Thyroid gland (tissue), 4 donors: ENCODE measurements around the gene CMSS1. TPM values are rescaled to one million over a fixed set of nuclear protein-coding genes. Genes with fewer than 3 reads are reported as not detected.

Source experiments
- DNase-seq, 2 donors: peaks; one replicate each; pipeline ENCODE4 v3.0.0-alpha.2; 2019
- H3K27ac ChIP-seq, 3 donors: fragments of 200-600 bp; sonication (generic); 1 replicate in 2 of 3; 2 replicates in 1 of 3; pipeline ENCODE4 v1.5.1; 2016 to 2019; ENCODE audit warnings: mild to moderate bottlenecking in 1 of 3, moderate library complexity in 1 of 3
- H3K27me3 ChIP-seq: fragments of 200-600 bp; sonication (generic); one replicate; pipeline ENCODE4 v1.5.1; 2019
- H3K36me3 ChIP-seq, 2 donors: fragments of 200-600 bp; sonication (generic); one replicate each; pipeline ENCODE4 v1.5.1; 2016 to 2019
- H3K4me1 ChIP-seq, 2 donors: fragments of 200-600 bp; sonication (generic); one replicate each; pipeline ENCODE4 v1.5.1; 2017 to 2019
- H3K4me3 ChIP-seq, 3 donors: fragments of 200-600 bp; sonication (generic); replicated peaks in 1 of 3; 1 replicate in 2 of 3; 2 replicates in 1 of 3; pipeline ENCODE4 v1.5.1; 2016; ENCODE audit warnings: mild to moderate bottlenecking in 1 of 3
- H3K9me3 ChIP-seq: fragments of 200-600 bp; sonication (generic); one replicate; pipeline ENCODE4 v1.5.1; 2017
- POLR2A ChIP-seq, 2 donors: fragments of 450-650 bp; IDR thresholded peaks; one replicate each; pipeline ENCODE4 v1.6.1; 2017; ENCODE audit warnings: antibody characterized with exemption in 2 of 2, mild to moderate bottlenecking in 2 of 2, moderate library complexity in 1 of 2
- WGBS, 2 donors: methylation state at CpG; one replicate each; pipeline ENCODE4 v1.1.5; 2017; 5-methylcytosine and 5-hydroxymethylcytosine counted together
- intact Hi-C: fragments of 100-400 bp; cut with DNase I; formaldehyde crosslinking; loops from one replicate; pipeline ENCODE4 v1.15.1; 2023
- total RNA-seq, 4 donors: library from RNA; depleted of rRNA; stranded (reverse); fragments of >200 nt; gene quantifications; one replicate each; pipeline ENCODE4 v1.2.3, GENCODE V29; 2016
- TF ChIP-seq, protein P1 (sequence below), 6 experiments: fragments of 200-600 bp in 3 of 6; fragments of 450-650 bp in 3 of 6; sonication (generic) in 3 of 6; IDR thresholded peaks; one replicate each; pipeline ENCODE4 v1.5.1; 2016 to 2019; ENCODE audit warnings: antibody characterized with exemption in 6 of 6, mild to moderate bottlenecking in 2 of 6, inconsistent platforms in 1 of 6, moderate library complexity in 1 of 6

Gene CMSS1
- total RNA-seq, 4 donors from 2014 or later = 7.7 to 15.0 (median 12.9) TPM

- DNase-seq = no peak
- H3K27me3 ChIP-seq = no peaks in the 10 kb centered on the region
- WGBS, 2 donors = 82 to 85% methylated on average over 8 of the region's 8 CpGs
- intact Hi-C loops = no loop called here
- H3K36me3 ChIP-seq = no peaks in the 10 kb centered on the region
- peak overlapping the region in 2 of 3 donors; percentile 38 to 40 for H3K27ac ChIP-seq
- peaks cover 0 to 8% of the 10 kb centered on the region in 2 donors for H3K4me1 ChIP-seq
- H3K9me3 ChIP-seq = no peaks in the 10 kb centered on the region
- no peak overlapping the region for H3K4me3 ChIP-seq
- TF ChIP-seq POLR2A (IDR thresholded peaks at IDR 0.05) = no peak
- TF ChIP-seq, protein P1, sequence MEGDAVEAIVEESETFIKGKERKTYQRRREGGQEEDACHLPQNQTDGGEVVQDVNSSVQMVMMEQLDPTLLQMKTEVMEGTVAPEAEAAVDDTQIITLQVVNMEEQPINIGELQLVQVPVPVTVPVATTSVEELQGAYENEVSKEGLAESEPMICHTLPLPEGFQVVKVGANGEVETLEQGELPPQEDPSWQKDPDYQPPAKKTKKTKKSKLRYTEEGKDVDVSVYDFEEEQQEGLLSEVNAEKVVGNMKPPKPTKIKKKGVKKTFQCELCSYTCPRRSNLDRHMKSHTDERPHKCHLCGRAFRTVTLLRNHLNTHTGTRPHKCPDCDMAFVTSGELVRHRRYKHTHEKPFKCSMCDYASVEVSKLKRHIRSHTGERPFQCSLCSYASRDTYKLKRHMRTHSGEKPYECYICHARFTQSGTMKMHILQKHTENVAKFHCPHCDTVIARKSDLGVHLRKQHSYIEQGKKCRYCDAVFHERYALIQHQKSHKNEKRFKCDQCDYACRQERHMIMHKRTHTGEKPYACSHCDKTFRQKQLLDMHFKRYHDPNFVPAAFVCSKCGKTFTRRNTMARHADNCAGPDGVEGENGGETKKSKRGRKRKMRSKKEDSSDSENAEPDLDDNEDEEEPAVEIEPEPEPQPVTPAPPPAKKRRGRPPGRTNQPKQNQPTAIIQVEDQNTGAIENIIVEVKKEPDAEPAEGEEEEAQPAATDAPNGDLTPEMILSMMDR (IDR thresholded peaks at IDR 0.05) = no peak
Observed at GRCh38 chr3:100151024-100151707, 333.5 kb downstream of the CMSS1 start.

GRCh38 chr3:100154171-100154570, 336.5 kb downstream of the CMSS1 start:
- TF ChIP-seq, protein P1 (IDR thresholded peaks at IDR 0.05) = no peak
- no peak for TF ChIP-seq POLR2A (IDR thresholded peaks at IDR 0.05)
- Histone ChIP-seq H3K36me3 (no peaks in the 10 kb centered on the region), H3K4me1 (peaks cover 0 to 8% of the 10 kb centered on the region in 2 donors), H3K4me3 (no peak overlapping the region), H3K27ac (no peak overlapping the region), H3K9me3 (no peaks in the 10 kb centered on the region), H3K27me3 (no peaks in the 10 kb centered on the region)
- 96 to 97% methylated on average over 1 of the region's 1 CpG for WGBS, 2 donors
- DNase-seq = no peak
- intact Hi-C loops = no loop called here

DNA sequence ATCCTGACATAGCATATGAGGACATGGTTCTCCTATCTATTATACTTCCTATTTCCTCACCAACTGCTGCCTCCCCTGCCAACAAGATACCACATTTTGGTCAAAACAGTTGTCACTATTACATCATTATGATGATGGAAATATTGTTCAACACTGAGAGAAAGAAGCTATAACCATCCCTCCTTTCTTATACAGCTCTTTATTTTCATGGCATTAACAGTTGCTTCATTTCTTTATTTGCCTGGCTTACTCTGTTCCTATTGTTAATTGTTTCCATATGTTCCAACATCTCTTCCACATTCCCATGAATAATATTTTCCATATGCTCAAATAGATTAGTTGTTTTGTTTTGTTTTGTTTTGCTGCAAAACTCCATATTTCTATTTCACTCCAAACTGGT, 337.5 kb downstream of the CMSS1 start:
- no peak for DNase-seq
- no peaks in the 10 kb centered on the region for H3K36me3 ChIP-seq
- no peak overlapping the region for H3K27ac ChIP-seq
- TF ChIP-seq POLR2A (IDR thresholded peaks at IDR 0.05) = no peak
- TF ChIP-seq, protein P1 (IDR thresholded peaks at IDR 0.05) = no peak
- intact Hi-C loops = no loop called here
- H3K27me3 ChIP-seq = no peaks in the 10 kb centered on the region
- H3K9me3 ChIP-seq = no peaks in the 10 kb centered on the region
- H3K4me1 ChIP-seq = no peaks in the 10 kb centered on the region
- H3K4me3 ChIP-seq = no peak overlapping the region

- H3K27ac ChIP-seq = no peak overlapping the region
- intact Hi-C loops = no loop called here
- no peaks in the 10 kb centered on the region for H3K9me3 ChIP-seq
- H3K36me3 ChIP-seq = no peaks in the 10 kb centered on the region
- TF ChIP-seq POLR2A (IDR thresholded peaks at IDR 0.05) = no peak
- TF ChIP-seq, protein P1 (IDR thresholded peaks at IDR 0.05) = no peak
- no peaks in the 10 kb centered on the region for H3K27me3 ChIP-seq
- no peak for DNase-seq
- H3K4me1 ChIP-seq = no peaks in the 10 kb centered on the region
- H3K4me3 ChIP-seq = no peak overlapping the region
Observed at GRCh38 chr3:100155590-100155989, 337.9 kb downstream of the CMSS1 start.

DNA sequence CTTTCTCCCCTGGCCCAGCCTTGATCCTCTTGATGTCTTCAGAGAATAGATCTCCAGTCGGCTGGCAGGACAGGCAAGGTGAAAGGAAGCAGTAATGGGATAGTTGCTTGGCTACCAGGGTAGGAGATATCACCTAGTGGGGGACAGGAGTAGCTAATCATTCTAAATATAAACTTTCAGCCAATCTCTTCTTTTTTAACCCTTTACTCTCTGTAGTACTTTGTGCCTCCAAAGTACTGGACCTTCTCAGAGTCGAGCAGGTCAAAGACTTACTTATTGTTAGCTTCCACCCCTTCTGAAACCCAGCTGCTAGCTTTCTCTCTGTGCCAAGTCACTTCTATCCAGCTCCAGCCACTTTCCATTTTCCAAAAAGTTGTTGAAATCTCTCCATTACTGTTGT, 340.0 kb downstream of the CMSS1 start:
- Histone ChIP-seq H3K27me3 (no peaks in the 10 kb centered on the region), H3K4me3 (no peak overlapping the region), H3K4me1 (peaks cover 0 to 7% of the 10 kb centered on the region in 2 donors), H3K9me3 (no peaks in the 10 kb centered on the region), H3K36me3 (no peaks in the 10 kb centered on the region), H3K27ac (no peak overlapping the region)
- 88 to 89% methylated on average over 2 of the region's 2 CpGs for WGBS, 2 donors
- intact Hi-C loops = no loop called here
- DNase-seq = no peak
- TF ChIP-seq, protein P1 (IDR thresholded peaks at IDR 0.05) = no peak
- TF ChIP-seq POLR2A (IDR thresholded peaks at IDR 0.05) = no peak
